ENCODE data around the gene CYP2D6.

GRCh38 chr22:42169055-42169469, 38.5 kb upstream of the CYP2D6 start:
- TF ChIP-seq EP300 (IDR thresholded peaks at IDR 0.05; ENCODE audit: borderline replicate concordance in 1 of 2, low read depth in 2 of 2, low read length in 2 of 2) (no peak), KDM4A (IDR thresholded peaks at IDR 0.05; ENCODE audit: low read depth, low read length, severe bottlenecking) (no peak), CTCF (IDR thresholded peaks at IDR 0.05; ENCODE audit: control extremely low read depth in 1 of 3, insufficient read depth in 1 of 3, low read depth in 1 of 3, low read length in 3 of 3) (peak; percentile 99 to 100 (median 100))

All from H1 (cell line).